HL-60 (cell line): ENCODE results near the gene HS6ST2.

Source experiments
- DNase-seq, 2 experiments: peaks; one replicate each; pipeline ENCODE4 v3.0.0-alpha.2; 2010 to 2020; ENCODE audit warnings: low read depth in 1 of 2, low spot score in 1 of 2
- H3K27ac ChIP-seq: fragments of 250-450 bp; sonication (Bioruptor Pico); replicated peaks from 2 replicates; pipeline ENCODE4 v1.5.1; 2020; ENCODE audit warnings: mild to moderate bottlenecking, moderate library complexity
- H3K27me3 ChIP-seq: fragments of 250-450 bp; sonication (Bioruptor Pico); 2 replicates; pipeline ENCODE4 v1.5.1; 2021; ENCODE audit warnings: mild to moderate bottlenecking, moderate library complexity; ENCODE audit not compliant: insufficient read depth, poor library complexity, severe bottlenecking
- H3K4me3 ChIP-seq: replicated peaks from 2 replicates; pipeline ENCODE4 v1.5.1; 2011; ENCODE audit warnings: mild to moderate bottlenecking, control low read depth, low read length; ENCODE audit not compliant: insufficient read depth
- GABPA ChIP-seq: IDR thresholded peaks from 2 replicates; pipeline ENCODE4 v1.6.1; 2012; ENCODE audit warnings: low read depth
- POLR2AphosphoS5 ChIP-seq: IDR thresholded peaks from 2 replicates; pipeline ENCODE4 v1.6.1; 2012; ENCODE audit warnings: low read depth
- SPI1 ChIP-seq: IDR thresholded peaks from 2 replicates; pipeline ENCODE4 v1.6.1; 2012; ENCODE audit warnings: low read depth, mild to moderate bottlenecking, borderline replicate concordance
- TF ChIP-seq, protein P1 (sequence below): IDR thresholded peaks from one replicate; pipeline ENCODE4 v1.5.1; 2011; ENCODE audit warnings: low read length, control low read depth, inconsistent platforms; ENCODE audit not compliant: insufficient read depth
- TF ChIP-seq, protein P2 (sequence below): IDR thresholded peaks from 2 replicates; pipeline ENCODE4 v1.6.1; 2012; ENCODE audit warnings: low read depth; ENCODE audit not compliant: insufficient replicate concordance

HS6ST2 gene

DNA sequence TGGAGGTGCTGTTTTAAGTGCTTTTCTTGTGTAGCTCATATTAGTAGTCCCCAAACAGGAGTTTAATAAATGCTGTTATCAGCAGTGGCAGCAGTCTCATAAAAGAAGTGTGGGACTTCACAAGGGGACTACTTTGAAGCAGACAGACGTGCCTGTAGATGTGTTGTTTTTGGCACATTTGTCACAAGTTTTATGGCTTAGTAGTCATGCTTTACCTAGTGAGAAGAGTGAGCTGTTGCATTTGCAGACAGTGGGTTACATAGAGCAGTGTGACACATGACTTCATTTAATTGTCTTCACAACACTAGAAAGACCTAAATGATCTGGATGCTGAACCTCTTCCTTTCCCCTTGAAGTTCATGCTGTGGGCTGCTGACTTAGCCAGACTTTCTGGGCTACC is 320.1 kb downstream of the HS6ST2 start:
- H3K27ac ChIP-seq: no peak overlapping the region
- TF ChIP-seq SPI1 (no peak), POLR2AphosphoS5 (no peak), GABPA (no peak)
- TF ChIP-seq, protein P1, sequence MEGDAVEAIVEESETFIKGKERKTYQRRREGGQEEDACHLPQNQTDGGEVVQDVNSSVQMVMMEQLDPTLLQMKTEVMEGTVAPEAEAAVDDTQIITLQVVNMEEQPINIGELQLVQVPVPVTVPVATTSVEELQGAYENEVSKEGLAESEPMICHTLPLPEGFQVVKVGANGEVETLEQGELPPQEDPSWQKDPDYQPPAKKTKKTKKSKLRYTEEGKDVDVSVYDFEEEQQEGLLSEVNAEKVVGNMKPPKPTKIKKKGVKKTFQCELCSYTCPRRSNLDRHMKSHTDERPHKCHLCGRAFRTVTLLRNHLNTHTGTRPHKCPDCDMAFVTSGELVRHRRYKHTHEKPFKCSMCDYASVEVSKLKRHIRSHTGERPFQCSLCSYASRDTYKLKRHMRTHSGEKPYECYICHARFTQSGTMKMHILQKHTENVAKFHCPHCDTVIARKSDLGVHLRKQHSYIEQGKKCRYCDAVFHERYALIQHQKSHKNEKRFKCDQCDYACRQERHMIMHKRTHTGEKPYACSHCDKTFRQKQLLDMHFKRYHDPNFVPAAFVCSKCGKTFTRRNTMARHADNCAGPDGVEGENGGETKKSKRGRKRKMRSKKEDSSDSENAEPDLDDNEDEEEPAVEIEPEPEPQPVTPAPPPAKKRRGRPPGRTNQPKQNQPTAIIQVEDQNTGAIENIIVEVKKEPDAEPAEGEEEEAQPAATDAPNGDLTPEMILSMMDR: no peak
- TF ChIP-seq, protein P2, sequence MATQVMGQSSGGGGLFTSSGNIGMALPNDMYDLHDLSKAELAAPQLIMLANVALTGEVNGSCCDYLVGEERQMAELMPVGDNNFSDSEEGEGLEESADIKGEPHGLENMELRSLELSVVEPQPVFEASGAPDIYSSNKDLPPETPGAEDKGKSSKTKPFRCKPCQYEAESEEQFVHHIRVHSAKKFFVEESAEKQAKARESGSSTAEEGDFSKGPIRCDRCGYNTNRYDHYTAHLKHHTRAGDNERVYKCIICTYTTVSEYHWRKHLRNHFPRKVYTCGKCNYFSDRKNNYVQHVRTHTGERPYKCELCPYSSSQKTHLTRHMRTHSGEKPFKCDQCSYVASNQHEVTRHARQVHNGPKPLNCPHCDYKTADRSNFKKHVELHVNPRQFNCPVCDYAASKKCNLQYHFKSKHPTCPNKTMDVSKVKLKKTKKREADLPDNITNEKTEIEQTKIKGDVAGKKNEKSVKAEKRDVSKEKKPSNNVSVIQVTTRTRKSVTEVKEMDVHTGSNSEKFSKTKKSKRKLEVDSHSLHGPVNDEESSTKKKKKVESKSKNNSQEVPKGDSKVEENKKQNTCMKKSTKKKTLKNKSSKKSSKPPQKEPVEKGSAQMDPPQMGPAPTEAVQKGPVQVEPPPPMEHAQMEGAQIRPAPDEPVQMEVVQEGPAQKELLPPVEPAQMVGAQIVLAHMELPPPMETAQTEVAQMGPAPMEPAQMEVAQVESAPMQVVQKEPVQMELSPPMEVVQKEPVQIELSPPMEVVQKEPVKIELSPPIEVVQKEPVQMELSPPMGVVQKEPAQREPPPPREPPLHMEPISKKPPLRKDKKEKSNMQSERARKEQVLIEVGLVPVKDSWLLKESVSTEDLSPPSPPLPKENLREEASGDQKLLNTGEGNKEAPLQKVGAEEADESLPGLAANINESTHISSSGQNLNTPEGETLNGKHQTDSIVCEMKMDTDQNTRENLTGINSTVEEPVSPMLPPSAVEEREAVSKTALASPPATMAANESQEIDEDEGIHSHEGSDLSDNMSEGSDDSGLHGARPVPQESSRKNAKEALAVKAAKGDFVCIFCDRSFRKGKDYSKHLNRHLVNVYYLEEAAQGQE: no peak
- DNase-seq: no peak
- H3K27me3 ChIP-seq: no peaks in the 10 kb centered on the region
- H3K4me3 ChIP-seq: no peak overlapping the region

DNA sequence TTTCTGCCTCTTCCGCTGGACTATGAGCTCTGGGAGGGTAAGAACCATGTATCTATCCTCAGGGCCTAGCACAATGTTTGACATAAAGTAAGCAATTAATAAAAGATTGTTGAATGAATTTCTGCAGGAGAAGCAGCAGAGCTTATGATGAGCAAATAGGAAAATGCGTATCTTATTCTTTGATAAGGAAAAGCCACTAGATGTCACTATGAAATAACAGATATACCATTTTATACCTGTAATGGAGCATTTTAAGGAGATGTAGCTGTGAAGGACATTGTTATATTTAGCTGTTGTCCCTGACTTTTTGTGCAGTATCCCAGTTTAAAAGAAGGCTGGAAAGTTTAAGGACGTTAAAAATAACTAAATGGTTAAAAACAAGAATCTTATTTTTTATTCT is 322.3 kb downstream of the HS6ST2 start:
- no peak for DNase-seq
- Histone ChIP-seq H3K4me3 (no peak overlapping the region), H3K27me3 (no peaks in the 10 kb centered on the region), H3K27ac (no peak overlapping the region)
- TF ChIP-seq POLR2AphosphoS5: no peak
- no peak for TF ChIP-seq GABPA
- TF ChIP-seq, protein P1: no peak
- TF ChIP-seq SPI1: no peak
- TF ChIP-seq, protein P2: no peak

DNA sequence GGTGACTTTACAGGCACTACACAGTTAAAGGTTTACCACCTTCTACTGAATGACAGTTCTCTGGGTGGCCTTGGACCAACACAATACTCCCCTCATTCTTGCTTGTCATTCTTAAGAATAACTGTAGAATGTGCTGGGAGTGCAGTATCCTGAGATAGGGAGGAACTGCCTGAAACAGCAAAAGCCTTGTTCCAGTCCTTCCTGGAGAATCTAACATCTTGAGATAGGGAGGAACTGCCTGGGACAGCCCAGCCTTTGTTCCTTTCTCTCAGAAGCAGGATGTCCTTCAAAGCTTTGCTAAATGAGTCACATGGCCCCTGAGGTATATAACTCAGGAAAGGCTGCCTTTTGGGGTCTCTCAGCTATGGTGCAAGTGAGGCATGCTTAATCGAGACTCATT is 323.9 kb downstream of the HS6ST2 start:
- DNase-seq: no peak
- no peak overlapping the region for H3K4me3 ChIP-seq
- no peak overlapping the region for H3K27ac ChIP-seq
- no peaks in the 10 kb centered on the region for H3K27me3 ChIP-seq
- TF ChIP-seq GABPA (no peak), SPI1 (no peak), POLR2AphosphoS5 (no peak)
- TF ChIP-seq, protein P2: no peak
- TF ChIP-seq, protein P1: no peak
